ENCODE data around the gene GRIA1.

Gene GRIA1

GRCh38 chr5:153546566-153546965 lies 56.1 kb downstream of the GRIA1 start:
- DNase-seq (ENCODE audit: low read depth in 2 of 2): no peak

DNA sequence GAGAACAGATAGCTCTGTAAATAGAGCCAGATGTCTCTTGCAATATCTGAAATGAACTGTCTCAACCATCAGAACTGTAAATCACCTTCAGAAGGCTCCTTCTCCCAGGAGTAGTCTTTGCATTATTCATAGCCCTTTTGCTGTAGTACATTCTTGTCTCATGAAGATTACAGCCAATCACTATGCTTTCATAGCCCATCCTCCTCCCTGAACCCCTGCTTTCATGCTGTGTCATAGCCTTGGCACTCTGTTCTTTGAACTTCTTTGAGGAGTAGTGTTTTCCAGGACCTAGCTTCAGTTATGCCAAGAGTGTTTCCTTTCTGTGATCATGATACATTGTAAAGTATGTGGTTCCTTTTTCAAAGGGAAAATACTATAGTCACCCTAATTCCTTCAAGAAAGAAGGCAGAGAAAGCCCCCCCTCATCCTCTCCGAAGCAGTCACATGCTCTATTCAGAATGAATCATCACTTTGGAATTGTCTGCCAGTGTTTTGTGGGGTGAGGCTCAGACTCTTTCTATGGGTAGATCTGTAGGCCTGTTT lies 61.1 kb downstream of the GRIA1 start:
- DNase-seq (ENCODE audit: low read depth in 2 of 2): no peak

DNA sequence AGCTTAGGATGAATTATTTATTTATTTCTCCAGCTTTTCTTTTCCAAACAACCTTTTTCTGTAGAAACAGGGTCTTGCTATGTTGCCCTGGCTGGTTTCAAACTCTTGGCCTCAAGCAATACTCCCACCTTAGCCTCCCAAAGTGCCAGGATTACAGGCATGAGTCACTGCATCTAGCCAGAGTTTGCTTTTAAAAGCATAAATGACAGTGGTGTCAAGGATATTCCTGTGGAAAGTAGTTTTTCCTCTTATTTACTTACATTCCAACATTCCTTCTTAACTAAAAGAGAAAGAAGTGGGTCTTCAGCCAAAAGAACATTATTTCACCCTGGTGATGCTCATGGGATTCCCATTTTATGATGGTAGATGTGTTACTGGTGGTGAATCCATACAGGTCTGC lies 62.4 kb downstream of the GRIA1 start:
- no peak for DNase-seq (ENCODE audit: low read depth in 2 of 2)

GRCh38 chr5:153555420-153556114 lies 65.1 kb downstream of the GRIA1 start:
- DNase-seq (ENCODE audit: low read depth in 2 of 2): no peak

DNA sequence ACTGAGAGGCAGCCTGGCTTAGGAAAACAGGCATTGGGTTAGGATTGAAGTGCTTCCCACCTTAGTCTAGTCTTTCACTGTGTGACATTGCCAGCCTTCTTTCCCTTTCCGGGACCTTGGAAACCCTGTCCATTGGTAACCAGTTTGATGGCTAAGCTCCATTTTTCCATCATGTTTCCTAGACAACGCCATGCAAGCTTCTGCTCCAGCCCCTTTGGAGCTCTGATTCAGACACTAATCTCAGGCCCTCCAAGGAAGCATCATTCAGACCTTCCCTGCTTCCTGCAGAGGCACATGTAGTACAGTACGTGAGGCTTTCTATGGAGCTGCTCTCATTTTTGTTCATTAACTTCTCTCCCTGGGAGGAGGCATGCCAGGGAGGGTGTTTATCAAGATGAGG lies 68.5 kb downstream of the GRIA1 start:
- no peak for DNase-seq (ENCODE audit: low read depth in 2 of 2)

DNA sequence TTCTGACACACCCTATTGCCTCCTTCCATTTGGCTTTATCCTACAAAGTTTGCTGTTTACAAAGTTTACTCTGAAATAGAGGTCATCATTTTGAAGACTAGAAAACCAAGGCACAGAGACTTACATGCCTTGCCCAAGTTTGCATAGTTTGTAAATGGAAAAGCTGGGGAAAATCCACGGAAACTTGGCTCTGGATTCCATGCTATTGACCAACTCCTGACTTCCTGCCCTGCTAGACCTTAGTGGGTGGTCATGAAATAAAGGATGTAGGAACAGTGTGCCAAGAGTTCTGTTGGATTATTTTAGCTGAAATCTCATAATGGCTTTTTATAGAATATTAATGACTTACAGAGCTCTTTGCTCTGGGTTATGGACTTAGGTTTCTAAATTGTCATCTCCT lies 69.5 kb downstream of the GRIA1 start:
- no peak for DNase-seq (ENCODE audit: low read depth in 2 of 2)

DNA sequence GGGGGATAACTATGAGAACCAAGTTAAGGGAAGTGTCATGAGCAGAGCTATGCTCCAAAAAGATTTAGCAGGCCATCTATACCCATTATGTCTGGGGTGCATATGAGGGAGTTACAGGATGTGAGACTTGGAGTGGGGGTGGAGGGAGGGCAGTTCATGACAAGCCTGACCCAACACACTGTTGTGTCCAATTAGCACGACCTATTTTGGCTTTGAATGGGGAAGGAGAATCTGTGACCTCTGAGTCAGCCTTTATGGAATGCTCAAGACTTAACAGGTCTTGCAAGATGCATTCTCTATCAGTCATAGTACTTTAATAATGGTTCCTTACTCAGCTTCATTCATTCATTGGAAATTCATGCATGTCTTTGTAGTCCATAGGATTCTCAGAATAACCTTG lies 71.7 kb downstream of the GRIA1 start:
- no peak for DNase-seq (ENCODE audit: low read depth in 2 of 2)

DNA sequence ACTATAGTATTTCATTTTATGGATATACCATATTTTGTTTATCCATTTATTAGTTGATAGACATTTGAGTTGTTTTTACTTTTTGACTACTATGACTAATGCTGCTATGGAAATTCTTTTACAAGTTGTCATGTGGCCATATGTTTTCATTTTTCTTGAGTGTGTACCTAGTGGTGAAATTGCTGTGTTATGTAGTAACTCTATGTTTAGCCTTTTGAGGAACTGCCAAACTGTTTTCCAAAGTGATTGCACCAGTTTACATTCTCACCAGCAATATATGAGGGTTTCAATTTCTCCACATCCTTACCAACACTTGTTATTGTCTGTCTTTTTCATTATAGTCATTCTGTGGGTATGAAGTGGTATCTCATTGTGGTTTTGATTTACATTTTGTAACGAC lies 75.4 kb downstream of the GRIA1 start:
- no peak for DNase-seq (ENCODE audit: low read depth in 2 of 2)

- no peak for DNase-seq (ENCODE audit: low read depth in 2 of 2)
Observed at GRCh38 chr5:153569036-153569435, 78.6 kb downstream of the GRIA1 start.

DNA sequence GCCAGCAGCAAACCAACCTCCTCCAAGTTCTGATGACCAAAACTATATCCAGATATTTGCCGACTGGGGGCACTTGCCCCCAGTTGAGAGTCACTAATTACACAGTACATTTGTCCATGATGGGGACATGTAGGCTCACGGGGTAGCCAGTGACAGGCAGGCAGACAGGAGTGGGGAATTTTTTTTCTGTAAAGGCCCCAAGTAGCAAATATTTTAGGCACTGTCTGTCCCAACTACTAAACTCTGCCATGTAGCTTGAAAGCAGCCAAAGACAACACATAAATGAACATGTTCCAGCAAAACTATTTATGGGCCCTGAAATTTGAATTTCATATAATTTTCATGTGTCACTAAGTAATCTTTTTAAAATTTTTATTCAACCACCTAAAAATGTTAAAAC lies 80.7 kb downstream of the GRIA1 start:
- DNase-seq (ENCODE audit: low read depth in 2 of 2): no peak

- no peak for DNase-seq (ENCODE audit: low read depth in 2 of 2)
Observed at GRCh38 chr5:153572411-153573145, 82.1 kb downstream of the GRIA1 start.

DNA sequence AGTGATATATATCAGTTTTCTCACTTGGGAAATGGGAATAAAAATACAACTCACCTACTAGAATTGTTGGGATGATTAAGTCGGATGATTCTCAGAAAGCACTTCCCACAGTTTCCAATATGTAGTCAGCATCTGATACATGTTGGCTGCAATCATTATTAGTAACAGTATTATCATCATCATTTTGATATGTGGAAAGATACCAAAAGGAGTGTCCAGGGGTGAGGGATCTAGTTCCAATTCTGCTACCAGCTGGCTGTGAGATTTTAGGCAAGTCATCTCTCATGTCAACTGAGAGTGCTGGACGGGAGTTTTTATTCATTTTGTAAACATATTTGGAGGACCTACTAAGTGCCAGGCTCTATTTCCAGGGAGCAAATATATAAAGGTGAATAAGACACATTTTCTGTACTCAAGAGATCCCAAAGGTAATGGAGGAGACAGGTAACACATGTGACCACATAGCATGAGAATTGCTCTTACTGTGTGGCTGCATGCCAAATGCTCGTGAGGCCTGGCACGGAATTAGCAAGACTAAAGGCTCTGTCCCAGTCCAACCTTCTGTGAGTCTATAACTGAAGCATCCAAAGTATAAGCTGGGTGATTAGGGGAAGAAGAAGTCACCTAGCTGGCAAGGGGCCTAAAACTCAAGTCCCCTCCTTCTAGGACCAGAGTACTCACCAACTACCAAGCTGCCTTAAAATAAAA lies 83.0 kb downstream of the GRIA1 start:
- DNase-seq (ENCODE audit: low read depth in 2 of 2): no peak

- no peak for DNase-seq (ENCODE audit: low read depth in 2 of 2)
Observed at GRCh38 chr5:153584126-153584959, 93.9 kb downstream of the GRIA1 start.

GRCh38 chr5:153584960-153585359 lies 94.5 kb downstream of the GRIA1 start:
- no peak for DNase-seq (ENCODE audit: low read depth in 2 of 2)

DNA sequence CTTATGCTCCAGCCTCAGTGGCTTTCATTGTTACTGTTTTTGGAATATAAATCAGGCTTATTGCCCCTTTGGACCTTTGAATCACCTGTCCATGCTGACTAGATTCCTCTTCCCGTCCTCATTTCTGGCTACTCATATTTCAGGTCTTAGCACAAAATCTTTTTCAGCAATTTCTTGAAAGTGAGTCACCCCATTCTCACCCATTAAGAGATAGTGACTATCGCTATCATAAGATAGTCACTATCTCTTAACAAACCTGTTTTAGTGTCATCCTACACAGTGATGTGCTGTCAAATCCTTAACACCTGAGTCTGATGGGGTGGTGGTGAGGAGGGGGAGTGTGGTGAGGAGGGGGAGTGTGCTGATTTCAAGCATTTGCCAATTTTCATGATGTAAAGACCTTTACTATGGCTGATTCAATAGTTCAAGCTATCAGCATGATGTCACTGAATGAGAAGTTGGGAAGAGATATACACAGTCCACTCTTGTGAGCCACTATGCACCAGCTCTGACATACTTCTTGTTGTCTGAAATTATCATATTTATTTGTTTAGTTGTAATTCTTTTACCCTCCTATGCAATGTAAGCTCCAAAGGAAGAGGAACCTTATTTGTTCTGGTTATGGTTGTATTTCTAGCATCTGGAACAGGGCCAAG lies 95.3 kb downstream of the GRIA1 start:
- DNase-seq (ENCODE audit: low read depth in 2 of 2): no peak

GRCh38 chr5:153592081-153592480 lies 101.6 kb downstream of the GRIA1 start:
- DNase-seq (ENCODE audit: low read depth in 2 of 2): no peak

- no peak for DNase-seq (ENCODE audit: low read depth in 2 of 2)
Observed at GRCh38 chr5:153594785-153595184, 104.3 kb downstream of the GRIA1 start.

GRCh38 chr5:153598099-153598498 lies 107.6 kb downstream of the GRIA1 start:
- DNase-seq (ENCODE audit: low read depth in 2 of 2): no peak

- no peak for DNase-seq (ENCODE audit: low read depth in 2 of 2)
Observed at GRCh38 chr5:153601377-153601776, 110.9 kb downstream of the GRIA1 start.

- no peak for DNase-seq (ENCODE audit: low read depth in 2 of 2)
Observed at GRCh38 chr5:153605386-153605785, 114.9 kb downstream of the GRIA1 start.

DNA sequence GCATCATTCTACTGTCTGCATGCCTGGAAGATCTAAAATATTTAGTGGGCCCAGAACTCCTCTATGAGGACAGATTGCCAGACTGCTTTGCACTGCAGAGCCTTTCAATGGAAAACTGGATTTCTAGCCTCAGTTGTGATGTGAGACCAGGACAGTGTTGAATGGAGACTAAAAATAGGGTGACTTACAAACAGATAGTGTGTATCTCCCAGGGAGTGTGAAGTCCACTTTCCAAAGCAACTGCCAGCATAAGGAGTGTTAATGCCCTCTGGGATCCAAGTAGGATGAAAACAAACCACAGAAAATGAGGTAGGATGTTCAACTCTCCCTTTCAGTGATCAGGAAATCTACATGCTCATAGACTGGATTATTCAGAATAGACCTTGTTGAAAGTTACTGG lies 119.5 kb downstream of the GRIA1 start:
- DNase-seq (ENCODE audit: low read depth in 2 of 2): no peak
